Retinal pigment epithelial cell (primary cell): ENCODE measurements around the gene C1QL1.
A peak's percentile ranks its signal among the peaks of the same experiment; 100 is the strongest.

ENCODE experiments used
- DNase-seq: peaks from one replicate; pipeline ENCODE4 v3.0.0-alpha.2; 2010; ENCODE audit warnings: low read depth
- H3K4me3 ChIP-seq: 2 replicates; pipeline ENCODE4 v1.5.1; 2011; ENCODE audit warnings: mild to moderate bottlenecking, low read length, control low read depth, moderate library complexity
- CTCF ChIP-seq: conservative IDR thresholded peaks from 2 replicates; pipeline ENCODE4 v1.5.1; 2011; ENCODE audit warnings: low read depth, low read length, control low read depth, inconsistent platforms

The C1QL1 gene

DNA sequence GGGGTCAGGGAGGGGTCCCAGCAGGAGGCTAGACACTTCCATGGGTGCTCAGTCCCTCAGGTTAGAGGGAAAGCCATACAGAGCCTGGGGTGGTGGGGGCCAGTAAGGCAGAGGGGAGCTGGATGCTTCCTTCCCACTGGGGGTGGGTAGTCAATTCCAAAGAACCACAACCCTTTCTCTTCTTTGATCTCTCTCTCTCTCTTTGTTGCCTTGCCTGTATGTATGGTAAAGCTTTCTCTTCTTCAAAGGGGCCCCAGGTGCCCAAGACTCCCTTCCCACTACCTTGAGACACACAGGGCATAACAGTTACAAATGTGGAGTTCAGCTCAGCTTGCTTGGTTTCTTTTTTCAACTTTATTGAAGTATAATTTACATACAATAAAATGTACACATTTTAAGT lies 30.5 kb upstream of the C1QL1 start:
- no peak for DNase-seq
- TF ChIP-seq CTCF = no peak
- H3K4me3 ChIP-seq = no peak overlapping the region

DNA sequence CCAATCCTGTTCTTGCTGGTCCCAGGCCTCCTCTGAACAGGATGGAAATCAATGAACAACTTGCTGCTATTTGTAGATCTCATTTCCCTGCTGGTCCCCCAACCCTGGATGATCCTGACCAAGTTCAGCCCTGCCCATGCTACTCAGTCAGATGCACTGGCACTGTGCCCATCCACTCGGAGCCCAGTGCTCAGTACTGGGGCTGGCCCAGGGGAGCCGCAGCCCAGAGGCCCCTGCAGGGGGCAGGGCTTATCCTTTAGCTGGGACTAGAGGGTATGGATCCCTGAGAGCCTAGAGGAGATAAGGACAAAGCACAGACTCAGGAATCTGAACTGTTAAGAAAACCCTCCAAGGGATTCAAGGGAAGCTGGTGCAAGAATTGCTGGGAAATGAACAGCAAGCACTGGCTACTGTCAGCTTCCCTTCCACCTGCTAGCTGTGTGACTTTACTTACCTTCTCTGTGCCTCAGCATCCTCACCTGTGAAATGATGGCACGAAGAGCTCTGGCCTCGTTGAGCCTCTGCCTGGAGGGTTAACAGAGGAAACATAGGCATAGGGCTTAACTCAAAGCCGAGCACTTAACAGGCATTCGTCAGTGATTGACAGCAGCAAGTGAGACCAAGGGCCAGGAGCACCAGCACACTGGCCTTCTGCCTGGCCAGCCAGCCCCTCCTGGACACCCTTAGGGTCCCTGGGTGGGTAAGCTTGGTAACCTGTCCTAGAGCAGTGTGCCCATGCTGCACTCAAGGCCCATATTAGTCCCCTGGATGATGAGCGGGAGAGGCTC lies 29.8 kb upstream of the C1QL1 start:
- no peak for DNase-seq

DNA sequence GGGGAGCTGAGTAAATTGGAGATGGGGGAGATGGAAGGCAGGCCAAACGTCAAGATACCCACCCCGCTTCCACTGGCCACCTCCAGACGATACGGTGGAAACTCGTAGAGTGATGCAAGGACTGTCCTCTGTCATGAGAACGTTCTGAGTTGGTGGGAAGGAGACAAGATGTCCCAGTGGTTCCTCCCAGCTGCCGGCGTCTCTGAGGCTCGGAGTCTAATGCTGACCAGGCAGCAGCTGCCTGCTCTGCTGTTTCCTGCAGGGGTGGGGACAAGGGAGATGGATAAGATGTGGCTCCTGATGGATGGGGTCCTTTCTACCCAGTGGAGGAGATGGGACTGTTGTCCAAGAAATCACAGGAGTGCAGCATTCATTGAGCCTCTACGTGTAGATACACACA lies 28.2 kb upstream of the C1QL1 start:
- DNase-seq = no peak
- no peak for TF ChIP-seq CTCF

More for the DNA sequence above, 29.8 kb upstream of the C1QL1 start:
- H3K4me3 ChIP-seq = no peak overlapping the region
- peak; percentile 14 for TF ChIP-seq CTCF

GRCh38 chr17:44995436-44996001 lies 27.4 kb upstream of the C1QL1 start:
- no peak for TF ChIP-seq CTCF
- DNase-seq = no peak
- no peak overlapping the region for H3K4me3 ChIP-seq

More for the DNA sequence above, 28.2 kb upstream of the C1QL1 start:
- no peak overlapping the region for H3K4me3 ChIP-seq

GRCh38 chr17:44992242-44992939 lies 24.3 kb upstream of the C1QL1 start:
- no peak overlapping the region for H3K4me3 ChIP-seq
- DNase-seq = no peak
- TF ChIP-seq CTCF = no peak

GRCh38 chr17:44990994-44991393 lies 22.9 kb upstream of the C1QL1 start:
- no peak for TF ChIP-seq CTCF
- H3K4me3 ChIP-seq = no peak overlapping the region
- DNase-seq = no peak
